T-helper 1 cell (primary cell): ENCODE measurements around the gene TBC1D8B.
"Not testable (repeated sequence)": the region's sequence is repeated elsewhere in the genome, so short reads cannot be mapped to it uniquely, and the experiment has no call there.

ENCODE experiments used
- DNase-seq, 5 donors: peaks; one replicate each; pipeline ENCODE4 v3.0.0-alpha.2; 2012 to 2020
- total RNA-seq, 4 donors: gene quantifications; one replicate each; lab custom pipeline; 2026; lab: John Stamatoyannopoulos, UW

TBC1D8B gene
- total RNA-seq: 0 to 2.1 (median 1.2) reads per million in 4 donors

- DNase-seq: peak in 2 of 5 donors; percentile 8 to 13
Measured at GRCh38 chrX:106802388-106803275, at the start of gene TBC1D8B. TBC1D8B (plus strand) TSS chrX:106802673; CDS start chrX:106802854, 181 bp downstream.

DNA sequence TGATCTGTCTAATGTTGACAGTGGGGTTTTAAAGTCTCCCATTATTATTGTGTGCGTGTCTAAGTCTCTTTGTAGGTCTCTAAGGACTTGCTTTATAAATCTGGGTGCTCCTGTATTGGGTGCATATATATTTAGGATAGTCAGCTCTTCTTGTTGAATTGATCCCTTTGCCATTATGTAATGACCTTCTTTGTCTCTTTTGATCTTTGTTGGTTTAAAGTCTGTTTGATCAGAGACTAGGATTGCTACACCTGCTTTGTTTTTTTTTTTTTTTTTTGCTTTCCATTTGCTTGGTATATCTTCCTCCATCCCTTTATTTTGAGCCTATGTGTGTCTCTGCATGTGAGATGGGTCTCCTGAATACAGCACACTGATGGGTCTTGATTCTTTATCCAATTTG is 33.2 kb upstream of the TBC1D8B start:
- not testable (repeated sequence) for DNase-seq

DNA sequence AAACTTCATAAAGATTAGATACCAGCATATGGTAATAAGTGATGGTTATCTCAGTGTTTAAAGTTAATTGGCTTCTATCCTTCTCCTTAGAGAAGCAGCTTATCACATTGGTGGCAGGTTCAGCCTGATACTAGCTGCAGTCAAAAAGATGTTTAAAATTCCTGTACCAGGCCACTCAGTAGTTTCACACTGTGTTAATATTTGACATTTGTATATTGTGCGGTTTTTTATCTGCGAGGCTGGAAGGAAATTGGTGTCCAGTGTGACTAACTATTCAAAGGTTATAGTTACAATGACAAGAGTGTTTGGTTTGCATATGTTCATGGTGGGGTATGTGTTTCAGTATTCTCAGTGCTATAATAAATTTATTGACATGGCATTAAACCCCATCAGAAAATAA is 27.5 kb upstream of the TBC1D8B start:
- no peak for DNase-seq

GRCh38 chrX:106780264-106780663 is 22.2 kb upstream of the TBC1D8B start:
- DNase-seq: no peak

GRCh38 chrX:106780664-106781377 is 21.7 kb upstream of the TBC1D8B start:
- no peak for DNase-seq

DNA sequence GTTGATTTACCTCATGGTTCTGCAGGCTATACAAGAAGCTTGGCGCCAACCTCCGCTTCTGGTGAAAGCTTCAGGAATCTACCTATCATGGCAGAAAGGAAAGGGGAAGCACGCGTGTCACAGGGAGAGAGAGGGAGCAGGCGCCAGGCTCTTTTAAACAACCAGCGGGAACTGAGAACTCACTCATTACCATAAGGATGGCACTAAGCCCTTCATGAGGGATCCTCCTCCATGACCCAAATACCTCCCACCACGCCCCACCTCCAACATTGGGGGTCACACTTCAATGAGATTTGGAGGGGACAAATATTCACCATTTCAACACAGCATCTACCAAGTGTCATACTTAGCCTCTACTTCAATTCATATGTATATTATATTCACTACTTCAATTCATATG is 18.8 kb upstream of the TBC1D8B start:
- DNase-seq: no peak

DNA sequence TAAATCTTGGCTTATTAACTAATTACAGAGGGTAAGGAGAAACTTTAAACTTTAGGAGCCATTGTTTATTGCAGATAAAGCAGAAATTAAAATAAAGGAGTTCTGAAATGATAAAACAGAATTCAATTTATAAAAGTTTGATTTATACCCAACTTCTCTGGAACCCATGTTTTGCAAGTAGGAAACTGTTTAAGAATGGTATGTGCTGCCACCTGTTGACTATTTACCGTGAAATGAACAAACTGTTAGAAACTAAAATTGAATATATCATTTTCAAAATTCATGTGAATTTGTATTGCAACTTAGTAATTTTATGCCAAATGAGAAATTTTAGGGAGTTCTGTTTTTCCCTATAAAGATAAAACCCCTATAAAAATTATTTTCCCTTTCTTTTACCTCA is 11.0 kb upstream of the TBC1D8B start:
- no peak for DNase-seq

GRCh38 chrX:106802063-106802387 is 448 bp upstream of the TBC1D8B start:
- no peak for DNase-seq

DNA sequence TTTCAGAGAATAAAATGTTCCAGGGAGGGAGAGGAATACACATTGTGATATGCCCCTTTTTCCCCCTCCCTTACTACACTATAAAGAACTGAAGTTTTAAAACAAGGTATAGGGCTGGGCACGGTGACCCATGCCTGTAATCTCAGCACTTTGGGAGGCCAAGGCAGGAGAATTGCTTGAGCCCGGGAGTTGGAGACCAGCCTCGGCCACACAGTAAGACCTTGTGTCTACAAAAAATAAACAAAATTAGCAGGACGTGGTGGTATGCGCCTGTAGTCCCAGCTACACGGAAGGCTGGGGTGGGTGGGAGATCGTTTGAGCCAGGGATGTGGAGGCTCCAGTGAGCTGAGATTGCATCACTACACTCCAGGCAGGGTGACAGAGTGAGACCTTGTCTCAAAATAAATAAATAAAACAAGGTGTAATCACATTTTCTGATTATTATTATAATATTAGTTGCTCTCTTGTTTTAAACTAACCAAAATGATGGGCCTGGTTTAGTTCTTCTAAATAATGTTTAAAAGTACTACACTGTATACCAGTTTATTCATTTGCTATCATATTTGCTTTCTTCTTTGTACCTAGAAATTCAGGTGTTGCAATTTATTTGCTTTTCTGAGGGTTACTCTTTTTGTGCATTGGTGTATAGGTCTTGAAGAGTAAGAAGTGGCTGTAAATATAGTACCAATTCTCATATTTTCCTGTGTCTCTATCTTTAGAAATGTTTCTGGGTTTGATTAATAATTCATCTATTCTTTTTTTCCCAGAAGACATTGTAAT is 8.8 kb downstream of the TBC1D8B start:
- no peak for DNase-seq

DNA sequence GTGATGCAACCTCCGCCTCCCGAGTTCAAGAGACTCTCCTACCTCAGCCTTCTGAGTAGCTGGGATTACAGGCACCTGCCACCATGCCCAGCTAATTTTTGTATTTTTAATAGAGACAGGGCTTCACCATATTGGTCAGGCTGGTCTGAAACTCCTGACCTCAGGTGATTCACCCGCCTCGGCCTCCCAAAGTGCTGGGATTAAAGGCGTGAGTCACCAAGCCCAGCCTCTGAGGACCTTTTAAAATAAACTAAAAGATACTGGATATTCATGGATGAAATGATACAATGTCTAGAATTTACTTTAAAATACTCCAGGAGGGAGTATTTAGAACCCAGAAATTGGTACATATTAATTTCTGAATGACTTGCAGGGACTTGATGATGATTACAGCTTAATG is 10.5 kb downstream of the TBC1D8B start:
- DNase-seq: not testable (repeated sequence)

DNA sequence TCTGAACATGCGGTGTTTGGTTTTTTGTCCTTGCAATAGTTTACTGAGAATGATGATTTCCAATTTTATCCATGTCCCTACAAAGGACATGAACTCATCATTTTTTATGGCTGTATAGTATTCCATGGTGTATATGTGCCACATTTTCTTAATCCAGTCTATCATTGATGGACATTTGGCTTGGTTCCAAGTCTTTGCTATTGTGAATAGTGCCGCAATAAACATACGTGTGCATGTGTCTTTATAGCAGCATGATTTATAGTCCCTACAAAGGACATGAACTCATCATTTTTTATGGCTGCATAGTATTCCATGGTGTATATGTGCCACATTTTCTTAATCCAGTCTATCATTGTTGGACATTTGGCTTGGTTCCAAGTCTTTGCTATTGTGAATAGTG is 11.6 kb downstream of the TBC1D8B start:
- not testable (repeated sequence) for DNase-seq

DNA sequence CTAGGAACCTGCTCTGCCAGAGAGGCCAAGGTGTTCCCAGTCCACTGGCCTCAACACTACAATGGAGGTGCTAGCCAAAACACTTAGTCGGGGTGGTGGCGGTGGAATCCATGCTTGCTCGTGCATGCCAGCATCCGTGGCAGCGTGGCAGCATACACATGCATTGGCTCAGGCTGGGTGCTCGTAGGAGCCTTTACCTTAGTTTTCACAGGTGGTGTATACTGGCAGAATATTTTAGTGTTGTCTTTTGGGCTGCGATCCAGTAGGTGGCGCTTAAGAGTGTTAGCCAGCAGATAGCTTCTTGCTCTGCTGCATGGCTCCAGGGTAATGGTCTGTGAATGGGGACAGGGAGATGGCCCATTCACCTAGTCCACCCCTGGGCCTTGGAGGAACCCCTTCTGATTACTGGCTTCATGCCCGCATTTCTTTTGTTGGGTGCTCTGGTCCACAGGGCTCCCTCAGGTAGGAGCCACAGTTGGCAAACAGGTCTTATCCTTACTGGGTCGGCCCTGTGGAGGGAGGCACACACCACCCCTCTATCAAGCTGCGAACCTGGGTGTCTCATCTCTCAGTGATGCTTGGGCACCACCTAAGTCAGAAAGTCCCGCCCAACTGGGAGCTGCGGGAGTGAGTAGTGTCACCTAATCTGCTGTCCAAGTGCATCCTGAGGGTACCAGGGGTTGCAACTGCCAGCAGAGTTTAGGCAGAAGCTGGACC is 60.7 kb downstream of the TBC1D8B start:
- peak in 1 of 5 donors; percentile 10 for DNase-seq

DNA sequence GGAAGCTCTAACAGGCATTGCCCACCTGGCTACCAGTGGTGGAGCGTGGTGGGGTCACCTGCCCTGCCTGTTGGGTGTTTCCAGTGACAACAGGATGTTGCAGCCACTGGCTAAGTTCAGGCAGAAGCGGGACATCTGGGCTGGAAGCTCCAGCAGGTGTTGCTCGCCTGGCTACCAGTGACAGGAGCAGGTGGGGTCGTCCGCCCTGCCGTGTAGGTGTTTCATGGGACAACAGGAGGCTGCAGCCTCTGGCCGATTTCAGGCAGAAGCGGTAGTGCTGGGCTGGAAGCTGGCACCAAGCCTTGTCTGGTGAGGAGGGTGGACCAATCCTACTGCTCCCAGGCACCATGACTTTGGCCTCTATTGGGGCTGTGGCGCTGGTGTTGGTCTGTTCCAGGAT is 61.2 kb downstream of the TBC1D8B start:
- no peak for DNase-seq

- not testable (repeated sequence) for DNase-seq
Measured at GRCh38 chrX:106872796-106873195, 70.3 kb downstream of the TBC1D8B start.

- DNase-seq: peak in 1 of 5 donors; percentile 8
Measured at GRCh38 chrX:106874075-106874474, 71.6 kb downstream of the TBC1D8B start.

DNA sequence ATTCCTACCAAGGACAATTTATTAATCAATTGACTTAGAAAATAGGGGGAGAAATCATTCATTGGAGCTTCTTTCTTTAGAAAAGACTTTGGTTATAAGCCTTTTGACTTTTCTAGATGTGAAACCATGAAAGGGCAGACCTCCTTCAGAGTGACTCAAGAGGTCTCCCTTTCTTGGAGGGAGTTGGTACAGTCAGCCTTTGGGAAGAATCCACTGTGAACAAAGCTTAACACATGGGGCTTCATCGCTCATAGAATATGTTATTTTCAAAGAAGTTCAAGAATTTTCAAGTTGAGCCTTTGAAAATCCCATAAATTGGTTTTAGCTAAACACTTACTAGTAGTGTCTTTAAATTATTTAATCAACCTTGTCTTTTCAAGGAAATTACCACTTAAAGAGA is 72.7 kb downstream of the TBC1D8B start:
- no peak for DNase-seq

- DNase-seq: no peak
Measured at GRCh38 chrX:106889468-106889867, 87.0 kb downstream of the TBC1D8B start.

DNA sequence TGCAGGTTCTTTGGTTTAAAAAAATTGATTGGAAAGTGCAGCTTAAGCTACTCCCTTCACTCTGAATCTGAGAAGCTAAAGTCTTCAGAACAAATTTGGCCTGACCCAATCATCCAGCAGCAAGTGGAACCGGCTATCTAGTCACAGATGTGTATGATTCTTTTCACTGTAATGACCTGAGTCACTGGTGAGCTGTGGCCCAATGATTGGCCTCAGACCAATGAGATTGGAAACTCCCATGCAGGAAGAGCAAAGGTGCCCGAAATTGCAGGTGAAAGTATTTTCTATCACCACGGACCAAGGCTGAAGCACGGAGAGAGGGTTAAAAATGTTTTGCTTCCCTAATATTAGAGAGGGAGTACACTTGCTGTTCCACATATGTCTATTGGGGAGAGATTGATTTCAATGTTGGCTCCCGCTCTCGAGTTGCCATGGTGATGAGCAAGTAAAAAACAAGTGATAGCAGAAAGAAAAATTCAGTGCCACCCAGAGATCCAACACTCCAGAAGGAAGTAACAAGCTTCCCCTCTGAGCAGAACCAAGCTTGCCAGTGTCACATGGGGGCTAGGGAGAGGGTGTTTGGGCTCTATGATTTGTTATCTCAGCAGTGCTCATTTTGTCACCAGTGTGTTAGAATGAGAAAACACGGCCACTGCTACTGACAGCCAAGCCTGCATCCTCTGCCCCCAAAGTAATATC is 89.4 kb downstream of the TBC1D8B start:
- no peak for DNase-seq

- peak in 4 of 5 donors; percentile 21 to 42 (median 24) for DNase-seq
Measured at GRCh38 chrX:106894392-106894909, 92.0 kb downstream of the TBC1D8B start.

GRCh38 chrX:106894978-106895452 is 92.5 kb downstream of the TBC1D8B start:
- no peak for DNase-seq

DNA sequence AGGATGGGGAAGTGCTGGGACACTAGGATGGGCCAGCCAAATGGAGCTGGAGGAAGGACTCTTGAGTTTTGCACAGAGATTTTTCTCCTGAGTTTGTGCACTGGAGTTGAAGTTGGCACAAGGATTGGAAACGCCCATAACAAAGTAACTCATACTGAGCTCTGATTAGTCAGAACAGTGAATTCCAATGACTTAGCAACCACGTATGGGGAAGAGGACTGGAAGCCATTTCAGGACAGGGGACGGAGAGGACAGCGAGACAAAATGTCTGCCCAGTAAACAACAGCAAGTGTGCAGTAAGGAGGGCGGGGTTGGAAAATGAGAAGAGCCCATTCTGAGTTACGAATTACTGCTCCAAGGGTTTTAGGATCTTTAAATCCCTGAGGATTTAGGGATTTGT is 94.8 kb downstream of the TBC1D8B start:
- no peak for DNase-seq
